H9 (cell line): ENCODE measurements around the gene DCXR. TPM values are rescaled to one million over a fixed set of nuclear protein-coding genes. Genes with fewer than 3 reads are reported as not detected.

Source experiments
- DNase-seq: peaks from one replicate; pipeline ENCODE4 v3.0.0-alpha.2; 2017
- H2AFZ ChIP-seq: one replicate; pipeline ENCODE4 v1.6.1; 2013; ENCODE audit warnings: mild to moderate bottlenecking, low read length, control low read depth, moderate library complexity
- H2AK5ac ChIP-seq: 2 replicates; pipeline ENCODE4 v1.6.1; 2013; ENCODE audit warnings: low read length, control low read depth, mixed read lengths; ENCODE audit not compliant: insufficient read length
- H2BK120ac ChIP-seq: one replicate; pipeline ENCODE4 v1.6.1; 2013; ENCODE audit warnings: low read depth, mild to moderate bottlenecking, low read length, control low read depth, inconsistent platforms; ENCODE audit not compliant: poor library complexity, severe bottlenecking
- H2BK12ac ChIP-seq: 2 replicates; pipeline ENCODE4 v1.6.1; 2013; ENCODE audit warnings: low read length, control low read depth, mixed read lengths, low read depth; ENCODE audit not compliant: insufficient read length
- H2BK15ac ChIP-seq: 2 replicates; pipeline ENCODE4 v1.6.1; 2013; ENCODE audit warnings: low read depth, low read length, control low read depth
- H2BK20ac ChIP-seq: one replicate; pipeline ENCODE4 v1.6.1; 2013; ENCODE audit warnings: low read depth, mild to moderate bottlenecking, low read length, control low read depth, inconsistent platforms; ENCODE audit not compliant: poor library complexity, severe bottlenecking
- H2BK5ac ChIP-seq: 2 replicates; pipeline ENCODE4 v1.6.1; 2013; ENCODE audit warnings: low read length, control low read depth, mixed read lengths; ENCODE audit not compliant: insufficient read length
- H3K14ac ChIP-seq: 2 replicates; pipeline ENCODE4 v1.6.1; 2013; ENCODE audit warnings: low read length, control low read depth; ENCODE audit not compliant: insufficient read depth
- H3K18ac ChIP-seq: 2 replicates; pipeline ENCODE4 v1.6.1; 2013; ENCODE audit warnings: low read depth, mild to moderate bottlenecking, mixed read lengths, low read length, control low read depth; ENCODE audit not compliant: insufficient read length
- H3K23ac ChIP-seq: 2 replicates; pipeline ENCODE4 v1.6.1; 2013; ENCODE audit warnings: low read length, control low read depth, mixed read lengths, low read depth; ENCODE audit not compliant: insufficient read length
- H3K23me2 ChIP-seq: 2 replicates; pipeline ENCODE4 v1.6.1; 2013; ENCODE audit warnings: low read depth, mild to moderate bottlenecking, mixed read lengths, low read length, control low read depth; ENCODE audit not compliant: insufficient read length, poor library complexity, severe bottlenecking
- H3K27ac ChIP-seq: 2 replicates; pipeline ENCODE4 v1.5.1; 2013; ENCODE audit warnings: low read length, control low read depth, mixed read lengths, low read depth; ENCODE audit not compliant: insufficient read length
- H3K27me3 ChIP-seq: 2 replicates; pipeline ENCODE4 v1.6.1; 2013; ENCODE audit warnings: low read length, control low read depth, inconsistent platforms; ENCODE audit not compliant: insufficient read depth
- H3K4ac ChIP-seq: 2 replicates; pipeline ENCODE4 v1.6.1; 2013; ENCODE audit warnings: low read depth, mild to moderate bottlenecking, control low read depth, inconsistent platforms, low read length, moderate library complexity
- H3K4me1 ChIP-seq: 2 replicates; pipeline ENCODE4 v1.6.1; 2013; ENCODE audit warnings: low read length, control low read depth, inconsistent platforms; ENCODE audit not compliant: insufficient read depth
- H3K4me2 ChIP-seq: 2 replicates; pipeline ENCODE4 v1.6.1; 2013; ENCODE audit warnings: low read length, control low read depth, mixed read lengths; ENCODE audit not compliant: insufficient read length, insufficient read depth
- H3K56ac ChIP-seq: 2 replicates; pipeline ENCODE4 v1.6.1; 2013; ENCODE audit warnings: low read depth, mild to moderate bottlenecking, mixed read lengths, low read length, control low read depth; ENCODE audit not compliant: insufficient read length
- H3K79me1 ChIP-seq: 2 replicates; pipeline ENCODE4 v1.6.1; 2013; ENCODE audit warnings: low read depth, mild to moderate bottlenecking, moderate library complexity, low read length, control low read depth, inconsistent platforms; ENCODE audit not compliant: insufficient read depth, poor library complexity, severe bottlenecking
- H3K79me2 ChIP-seq: 2 replicates; pipeline ENCODE4 v1.6.1; 2013; ENCODE audit warnings: low read length, control low read depth, inconsistent platforms; ENCODE audit not compliant: insufficient read depth
- H3K9ac ChIP-seq: 2 replicates; pipeline ENCODE4 v1.6.1; 2013; ENCODE audit warnings: low read length, control low read depth, mixed read lengths; ENCODE audit not compliant: insufficient read length; ENCODE audit errors: extremely low read depth
- H3K9me3 ChIP-seq: one replicate; pipeline ENCODE4 v1.6.1; 2013; ENCODE audit warnings: low read depth, low read length, inconsistent platforms; ENCODE audit not compliant: control insufficient read depth
- H3T11ph ChIP-seq: one replicate; pipeline ENCODE4 v1.6.1; 2013; ENCODE audit warnings: mild to moderate bottlenecking, low read length, control low read depth, inconsistent platforms
- H4K20me1 ChIP-seq: one replicate; pipeline ENCODE4 v1.6.1; 2013; ENCODE audit not compliant: control insufficient read depth, insufficient read length, insufficient read depth
- H4K5ac ChIP-seq: 2 replicates; pipeline ENCODE4 v1.6.1; 2013; ENCODE audit warnings: low read depth, mild to moderate bottlenecking, mixed read lengths, low read length, control low read depth; ENCODE audit not compliant: insufficient read length
- H4K8ac ChIP-seq: replicated peaks from 2 replicates; pipeline ENCODE4 v1.6.1; 2013; ENCODE audit warnings: low read length, control low read depth, mixed read lengths, low read depth; ENCODE audit not compliant: insufficient read length
- H4K91ac ChIP-seq: 2 replicates; pipeline ENCODE4 v1.6.1; 2013; ENCODE audit warnings: low read depth, mild to moderate bottlenecking, moderate library complexity, mixed read lengths, low read length, control low read depth; ENCODE audit not compliant: insufficient read length
- H3K27ac Mint-ChIP-seq, 3 experiments: 2 replicates in 2 of 3; 3 replicates in 1 of 3; pipeline ENCODE4 v1.8.0; 2020 to 2021; ENCODE audit warnings: mixed read lengths in 3 of 3, mild to moderate bottlenecking in 1 of 3, moderate library complexity in 1 of 3
- H3K27me3 Mint-ChIP-seq: 2 replicates; pipeline ENCODE4 v1.8.0; 2021; ENCODE audit warnings: low read depth, mild to moderate bottlenecking, moderate library complexity, mixed read lengths
- H3K36me3 Mint-ChIP-seq, 3 experiments: 2 replicates in 2 of 3; 3 replicates in 1 of 3; pipeline ENCODE4 v1.8.0; 2020 to 2021; ENCODE audit warnings: low read depth in 3 of 3, mixed read lengths in 3 of 3; ENCODE audit not compliant: insufficient read depth in 1 of 3
- H3K4me1 Mint-ChIP-seq, 2 experiments: 2 replicates each; pipeline ENCODE4 v1.8.0; 2020; ENCODE audit warnings: mixed read lengths in 2 of 2
- H3K4me3 Mint-ChIP-seq, 2 experiments: 2 replicates in 1 of 2; 3 replicates in 1 of 2; pipeline ENCODE4 v1.8.0; 2020 to 2021; ENCODE audit warnings: mild to moderate bottlenecking in 2 of 2, mixed read lengths in 2 of 2, moderate library complexity in 1 of 2
- H3K9me3 Mint-ChIP-seq, 2 experiments: 2 replicates in 1 of 2; 3 replicates in 1 of 2; pipeline ENCODE4 v1.8.0; 2020; ENCODE audit warnings: mild to moderate bottlenecking in 2 of 2, mixed read lengths in 2 of 2, moderate library complexity in 1 of 2
- CTCF ChIP-seq: fragments of 200-600 bp; sonication (generic); conservative IDR thresholded peaks from 3 replicates; pipeline ENCODE4 v1.8.0; 2021; ENCODE audit warnings: antibody characterized with exemption, mild to moderate bottlenecking
- WGBS: extraction: QIAGEN DNeasy Blood & Tissue Kit; methylation state at CpG from one replicate; pipeline ENCODE4 v1.1.7; 2013; ENCODE audit warnings: missing lambda C conversion rate, low lambda C conversion rate, mixed read lengths; ENCODE audit not compliant: insufficient read length; ENCODE audit errors: extremely low coverage; 5-methylcytosine and 5-hydroxymethylcytosine counted together
- total RNA-seq: library from RNA; stranded (reverse); gene quantifications from 2 replicates; pipeline ENCODE4 v1.2.1, GENCODE V29; 2021

DCXR gene
- total RNA-seq, 1 experiment from 2014 or later = 93.6 TPM

- no peak overlapping the region for H2BK5ac ChIP-seq
- H3K79me2 ChIP-seq = no peaks in the 10 kb centered on the region
These were observed 37.9 kb downstream of the DCXR start for GRCh38 chr17:81999587-81999975.

More at GRCh38 chr17:81999587-81999975, 37.9 kb downstream of the DCXR start:
- H3K4me1 ChIP-seq = no peaks in the 10 kb centered on the region
- no peak overlapping the region for H4K91ac ChIP-seq
- H3K27ac ChIP-seq = no peak overlapping the region
- no peak overlapping the region for H2BK15ac ChIP-seq
- no peaks in the 10 kb centered on the region for H3K9me3 ChIP-seq
- no CpG with 5 or more reads among the region's 12 CpGs for WGBS
- H4K5ac ChIP-seq = no peak overlapping the region
- no peak overlapping the region for H2BK20ac ChIP-seq
- H3K4me2 ChIP-seq = no peak overlapping the region
- H3K23ac ChIP-seq = no peak overlapping the region
- peaks cover 0 to 9% (median 9%) of the 10 kb centered on the region in 3 experiments; a peak in 6 of 7 replicates for H3K36me3 Mint-ChIP-seq
- 0 out of 4 replicates have a peak, but pooled peaks cover 0 to 2% of the 10 kb centered on the region in 2 experiments for H3K4me1 Mint-ChIP-seq
- no peaks in the 10 kb centered on the region for H3K79me1 ChIP-seq
- H3K27me3 ChIP-seq = no peaks in the 10 kb centered on the region
- H3K9me3 Mint-ChIP-seq = no peaks in the 10 kb centered on the region
- no peak overlapping the region for H3K56ac ChIP-seq
- H3K4ac ChIP-seq = no peak overlapping the region
- H4K8ac ChIP-seq = no peak overlapping the region
- no peak overlapping the region for H3K9ac ChIP-seq
- TF ChIP-seq CTCF = no peak
- H3T11ph ChIP-seq = no peak overlapping the region
- DNase-seq = no peak
- no peak overlapping the region for H2BK120ac ChIP-seq
- no peaks in the 10 kb centered on the region for H3K23me2 ChIP-seq
- no peaks in the 10 kb centered on the region for H3K27me3 Mint-ChIP-seq
- no peaks in the 10 kb centered on the region for H4K20me1 ChIP-seq
- H3K27ac Mint-ChIP-seq = no peak overlapping the region
- H2AFZ ChIP-seq = no peak overlapping the region
- H3K4me3 Mint-ChIP-seq = no peak overlapping the region
- H3K18ac ChIP-seq = no peak overlapping the region
- H3K14ac ChIP-seq = no peak overlapping the region
- no peak overlapping the region for H2AK5ac ChIP-seq
- no peak overlapping the region for H2BK12ac ChIP-seq
